MCF 10A (cell line): Measurements from ENCODE around the gene MYH6. TPM values are rescaled to one million over a fixed set of nuclear protein-coding genes. Genes with fewer than 3 reads are reported as not detected.

ENCODE experiments used
- BruUV-seq: library from RNA; stranded (reverse); fragments of 400-500 nt; replicated peaks from 2 replicates; lab custom pipeline; 2021; lab: Mats Ljungman, UMichigan
- CTCF ChIA-PET: fragments of 300-600 bp; sonication (Branson Sonifier 250); formaldehyde crosslinking; extraction: SDS; loops from one replicate; lab custom pipeline; 2021; ENCODE audit warnings: antibody characterized with exemption, inconsistent platforms; lab: Yijun Ruan, JAX
- POLR2A ChIA-PET: fragments of 300-600, 350-650 bp; sonication (Branson Sonifier 250); formaldehyde crosslinking; extraction: SDS; loops from one replicate; lab custom pipeline; 2020; ENCODE audit warnings: antibody characterized with exemption, inconsistent platforms; lab: Yijun Ruan, JAX
- DNase-seq: peaks from one replicate; pipeline ENCODE4 v3.0.0-alpha.2; 2018; ENCODE audit not compliant: unreplicated experiment
- H3K27ac Mint-ChIP-seq: one replicate; pipeline ENCODE4 v1.8.0; 2022; ENCODE audit warnings: mild to moderate bottlenecking, low read depth, mixed read lengths; ENCODE audit not compliant: unreplicated experiment
- H3K27me3 Mint-ChIP-seq: one replicate; pipeline ENCODE4 v1.8.0; 2022; ENCODE audit warnings: mixed read lengths; ENCODE audit not compliant: insufficient read depth, unreplicated experiment
- H3K36me3 Mint-ChIP-seq: one replicate; pipeline ENCODE4 v1.8.0; 2022; ENCODE audit warnings: mild to moderate bottlenecking, moderate library complexity, mixed read lengths; ENCODE audit not compliant: insufficient read depth, unreplicated experiment
- H3K4me1 Mint-ChIP-seq: one replicate; pipeline ENCODE4 v1.8.0; 2022; ENCODE audit warnings: mixed read lengths; ENCODE audit not compliant: insufficient read depth, unreplicated experiment
- H3K4me3 Mint-ChIP-seq: one replicate; pipeline ENCODE4 v1.8.0; 2022; ENCODE audit warnings: mild to moderate bottlenecking, moderate library complexity, mixed read lengths; ENCODE audit not compliant: unreplicated experiment
- H3K9me3 Mint-ChIP-seq: one replicate; pipeline ENCODE4 v1.8.0; 2022; ENCODE audit warnings: mixed read lengths; ENCODE audit not compliant: unreplicated experiment
- intact Hi-C: fragments of 100-400 bp; cut with micrococcal nuclease; formaldehyde crosslinking; loops from 2 replicates; pipeline ENCODE4 v1.14.1; 2022
- total RNA-seq: library from RNA; stranded (reverse); gene quantifications from 2 replicates; pipeline ENCODE4 v1.2.3, GENCODE V29; 2022
- TF ChIP-seq, protein P1 (sequence below): fragments of 200-600 bp; IDR thresholded peaks from one replicate; pipeline ENCODE4 v1.8.0; 2022; ENCODE audit warnings: antibody characterized with exemption, mild to moderate bottlenecking; ENCODE audit not compliant: unreplicated experiment

The MYH6 gene
- total RNA-seq, 1 experiment from 2014 or later: not detected

DNA sequence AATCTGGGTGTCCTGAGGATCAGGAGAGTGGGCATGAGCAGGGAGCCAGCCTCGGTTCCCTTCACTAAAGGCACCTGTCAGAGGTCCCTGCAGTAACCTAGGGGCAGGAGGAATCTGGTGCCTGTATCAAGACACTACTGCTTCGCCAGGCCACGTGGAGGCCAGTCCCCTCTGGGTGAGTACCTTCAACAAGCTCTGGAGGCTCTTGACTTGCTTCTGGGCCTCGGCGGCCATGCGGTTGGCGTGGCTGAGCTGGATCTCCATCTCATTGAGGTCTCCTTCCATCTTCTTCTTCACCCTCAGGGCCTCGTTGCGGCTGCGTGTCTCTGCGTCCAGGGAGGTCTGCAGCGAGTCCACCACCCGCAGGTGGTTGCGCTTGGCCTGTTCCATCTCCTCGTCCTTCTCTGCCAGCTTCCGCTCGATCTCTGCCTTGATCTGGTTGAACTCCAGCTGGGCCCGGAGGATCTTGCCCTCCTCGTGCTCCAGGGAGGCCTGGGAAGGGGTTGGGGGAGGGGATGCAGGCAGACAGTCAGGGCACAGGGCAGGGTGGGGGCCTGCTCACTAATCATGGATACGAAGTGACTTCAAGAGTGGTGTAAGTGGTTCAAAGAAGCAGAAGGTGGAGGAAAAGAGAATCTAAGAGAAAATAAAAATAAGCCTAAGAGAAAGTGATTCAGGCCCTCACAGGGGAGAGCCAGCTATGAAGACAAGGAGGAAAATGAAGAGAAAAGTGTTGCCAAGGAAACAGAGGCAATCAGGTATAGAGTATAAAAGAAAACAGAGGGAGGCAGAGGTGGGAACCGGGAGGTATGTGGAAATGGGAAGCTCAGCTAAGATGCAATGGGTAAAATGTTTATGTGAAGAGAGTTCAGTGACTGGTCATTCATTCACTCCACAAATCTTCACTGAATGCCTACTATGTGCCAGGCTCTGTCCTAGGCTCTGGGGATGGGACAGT is 8.0 kb upstream of the MYH6 start:
- POLR2A ChIA-PET: interaction anchor here (0.5 to 0.7 kb wide), 2 partner anchors 17 to 111 kb away, joined by 3 to 4 read pairs; no protein-coding TSS in a partner anchor
- H3K27me3 Mint-ChIP-seq: peaks cover 49% of the 10 kb centered on the region
- TF ChIP-seq, protein P1, sequence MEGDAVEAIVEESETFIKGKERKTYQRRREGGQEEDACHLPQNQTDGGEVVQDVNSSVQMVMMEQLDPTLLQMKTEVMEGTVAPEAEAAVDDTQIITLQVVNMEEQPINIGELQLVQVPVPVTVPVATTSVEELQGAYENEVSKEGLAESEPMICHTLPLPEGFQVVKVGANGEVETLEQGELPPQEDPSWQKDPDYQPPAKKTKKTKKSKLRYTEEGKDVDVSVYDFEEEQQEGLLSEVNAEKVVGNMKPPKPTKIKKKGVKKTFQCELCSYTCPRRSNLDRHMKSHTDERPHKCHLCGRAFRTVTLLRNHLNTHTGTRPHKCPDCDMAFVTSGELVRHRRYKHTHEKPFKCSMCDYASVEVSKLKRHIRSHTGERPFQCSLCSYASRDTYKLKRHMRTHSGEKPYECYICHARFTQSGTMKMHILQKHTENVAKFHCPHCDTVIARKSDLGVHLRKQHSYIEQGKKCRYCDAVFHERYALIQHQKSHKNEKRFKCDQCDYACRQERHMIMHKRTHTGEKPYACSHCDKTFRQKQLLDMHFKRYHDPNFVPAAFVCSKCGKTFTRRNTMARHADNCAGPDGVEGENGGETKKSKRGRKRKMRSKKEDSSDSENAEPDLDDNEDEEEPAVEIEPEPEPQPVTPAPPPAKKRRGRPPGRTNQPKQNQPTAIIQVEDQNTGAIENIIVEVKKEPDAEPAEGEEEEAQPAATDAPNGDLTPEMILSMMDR: no peak
- H3K9me3 Mint-ChIP-seq: no peaks in the 10 kb centered on the region
- H3K4me1 Mint-ChIP-seq: no peaks in the 10 kb centered on the region
- intact Hi-C loops: no loop called here
- CTCF ChIA-PET: interaction anchor here (0.7 to 0.9 kb wide), 2 partner anchors 73 to 144 kb away, joined by 3 to 4 read pairs; no protein-coding TSS in a partner anchor
- H3K27ac Mint-ChIP-seq: no peak overlapping the region
- no peaks in the 10 kb centered on the region for H3K36me3 Mint-ChIP-seq
- BruUV-seq: no TSS peak
- DNase-seq: no peak
- H3K4me3 Mint-ChIP-seq: no peak overlapping the region

DNA sequence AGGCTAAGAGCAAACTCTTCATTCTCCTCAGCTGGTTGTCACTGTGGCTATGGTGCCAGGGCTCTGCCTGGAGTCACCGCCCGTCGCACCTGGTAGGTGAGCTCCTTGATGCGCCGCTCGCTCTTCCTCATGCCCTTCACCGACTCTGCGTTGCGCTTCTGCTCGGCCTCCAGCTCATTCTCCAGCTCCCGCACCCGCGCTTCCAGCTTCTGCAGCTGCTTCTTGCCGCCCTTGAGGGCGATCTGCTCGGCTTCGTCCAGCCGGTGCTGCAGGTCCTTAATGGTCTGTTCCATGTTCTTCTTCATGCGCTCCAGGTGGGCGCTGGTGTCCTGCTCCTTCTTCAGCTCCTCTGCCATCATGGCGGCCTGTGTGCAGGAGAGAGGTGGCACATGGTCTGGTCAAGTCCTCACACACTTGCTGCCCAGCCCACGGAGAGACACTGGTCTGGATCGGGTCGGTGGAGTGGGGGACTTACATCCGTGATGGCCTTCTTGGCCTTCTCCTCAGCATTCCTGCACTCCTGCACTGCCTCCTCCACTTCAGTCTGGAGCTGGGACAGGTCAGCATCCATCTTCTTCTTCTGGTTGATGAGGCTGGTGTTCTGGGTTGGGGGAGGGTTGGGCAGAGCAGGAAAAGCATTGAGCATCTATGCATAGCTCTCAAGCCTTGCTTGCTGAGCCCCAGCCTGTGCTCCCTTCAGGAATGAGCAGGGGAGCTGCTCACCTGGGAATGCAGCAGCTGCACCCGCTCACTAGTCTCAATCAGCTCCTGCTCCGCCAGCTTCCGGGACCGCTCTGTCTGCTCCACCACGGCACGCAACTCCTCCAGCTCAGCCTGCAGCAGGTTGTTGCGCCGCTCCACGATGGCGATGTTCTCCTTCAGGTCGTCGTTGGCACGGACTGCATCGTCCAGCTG is 7.1 kb upstream of the MYH6 start:
- TF ChIP-seq, protein P1: no peak
- POLR2A ChIA-PET: interaction anchor here (0.7 kb wide), 1 partner anchor 112 kb away, joined by 3 read pairs; no protein-coding TSS in a partner anchor
- CTCF ChIA-PET: interaction anchor here (0.6 to 0.9 kb wide), 3 partner anchors 44 to 145 kb away, joined by 3 read pairs; no protein-coding TSS in a partner anchor
- BruUV-seq: no TSS peak
- Mint-ChIP-seq H3K27ac (no peak overlapping the region), H3K27me3 (peaks cover 50% of the 10 kb centered on the region), H3K4me3 (no peak overlapping the region), H3K36me3 (no peaks in the 10 kb centered on the region), H3K9me3 (no peaks in the 10 kb centered on the region), H3K4me1 (no peaks in the 10 kb centered on the region)
- DNase-seq: no peak
- intact Hi-C loops: no loop called here

DNA sequence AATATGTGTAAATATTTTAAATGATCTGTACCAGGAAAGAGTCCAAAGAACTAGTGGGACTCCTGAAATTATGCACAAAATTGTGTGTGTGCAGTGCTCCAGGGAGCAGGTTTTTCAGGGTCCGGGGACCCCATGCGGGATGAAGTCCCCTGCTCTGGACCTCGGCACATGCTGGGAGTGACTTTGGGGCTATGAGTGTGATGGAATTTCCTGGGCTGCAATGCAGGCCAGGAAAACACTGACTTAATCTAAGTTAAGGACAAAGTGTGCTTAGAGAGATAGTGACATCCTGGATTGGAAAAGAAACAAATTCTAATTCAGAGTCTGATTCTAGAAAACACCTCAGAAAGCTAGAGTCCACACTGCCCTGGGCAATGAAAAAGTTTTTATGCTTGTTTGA is 6.2 kb upstream of the MYH6 start:
- Mint-ChIP-seq H3K27me3 (peaks cover 44% of the 10 kb centered on the region), H3K36me3 (no peaks in the 10 kb centered on the region), H3K4me1 (no peaks in the 10 kb centered on the region), H3K27ac (no peak overlapping the region), H3K9me3 (no peaks in the 10 kb centered on the region), H3K4me3 (no peak overlapping the region)
- ChIA-PET CTCF (interaction anchor here (0.6 to 1.0 kb wide), 4 partner anchors 34 to 146 kb away, joined by 3 to 5 read pairs (median 4); no protein-coding TSS in a partner anchor), POLR2A (interaction anchor here (0.7 kb wide), 1 partner anchor 10 kb away, joined by 3 read pairs; no protein-coding TSS in a partner anchor)
- intact Hi-C loops: no loop called here
- BruUV-seq: no TSS peak
- no peak for DNase-seq
- TF ChIP-seq, protein P1: no peak
